ENCODE data around the gene VIPR2.

Gene VIPR2

DNA sequence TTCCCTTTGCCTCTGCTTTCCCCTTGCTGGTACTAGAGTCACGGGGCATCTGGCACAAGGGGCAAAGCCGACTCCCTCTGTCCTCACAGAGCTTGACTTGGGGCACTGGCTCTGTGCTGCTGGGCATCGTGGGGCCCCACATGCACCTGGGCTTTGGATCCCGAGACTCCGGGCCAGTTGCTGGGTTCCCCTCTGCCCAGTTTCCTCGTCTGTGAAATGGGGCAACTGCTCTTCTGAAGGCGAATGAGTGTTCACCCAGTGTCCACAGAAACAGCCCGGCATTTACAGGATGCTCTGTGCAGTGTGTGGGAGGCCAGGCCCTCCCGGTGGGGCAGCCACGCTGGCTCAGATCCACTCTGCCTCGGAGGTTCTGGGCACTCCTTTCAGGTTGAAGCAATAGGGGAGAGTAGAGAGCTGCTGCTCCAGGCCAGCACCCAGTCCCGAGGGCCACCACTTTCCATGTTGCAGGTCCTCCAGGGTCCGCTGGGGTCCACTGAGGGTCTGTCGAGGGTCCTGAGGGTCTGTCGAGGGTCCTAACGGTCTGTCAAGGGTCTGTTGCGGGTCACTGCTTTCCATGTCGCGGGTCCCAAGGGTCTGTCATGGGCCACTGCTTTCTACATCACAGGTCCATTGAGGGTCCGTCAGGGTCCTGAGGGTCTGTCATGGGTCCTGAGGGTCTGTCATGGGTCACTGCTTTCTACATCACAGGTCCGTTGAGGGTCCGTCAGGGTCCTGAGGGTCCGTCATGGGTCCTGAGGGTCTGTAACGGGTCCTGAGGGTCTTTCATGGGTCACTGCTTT, 103.6 kb downstream of the VIPR2 start:
- no peak for DNase-seq (ENCODE audit: low spot score)

DNA sequence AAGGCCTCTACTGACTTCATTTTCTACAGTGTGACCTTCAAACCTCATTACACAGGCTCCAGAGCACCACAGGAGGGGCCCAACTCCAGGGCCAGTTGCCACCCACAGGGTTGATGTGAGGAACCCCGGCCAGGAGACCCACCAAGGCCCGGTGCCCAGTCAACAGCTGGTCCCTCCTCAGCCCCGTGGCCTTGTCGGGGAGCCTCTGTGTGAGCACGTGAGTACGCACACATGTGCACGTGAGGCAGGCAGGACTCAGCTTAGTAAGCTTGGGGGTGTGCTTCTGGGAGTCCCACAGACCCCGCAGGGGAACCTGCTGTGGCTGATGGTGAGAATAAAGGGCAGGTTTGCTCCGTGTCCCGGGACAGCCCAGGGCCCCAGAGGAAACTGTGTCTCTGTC, 104.5 kb downstream of the VIPR2 start:
- no peak for DNase-seq (ENCODE audit: low spot score)

DNA sequence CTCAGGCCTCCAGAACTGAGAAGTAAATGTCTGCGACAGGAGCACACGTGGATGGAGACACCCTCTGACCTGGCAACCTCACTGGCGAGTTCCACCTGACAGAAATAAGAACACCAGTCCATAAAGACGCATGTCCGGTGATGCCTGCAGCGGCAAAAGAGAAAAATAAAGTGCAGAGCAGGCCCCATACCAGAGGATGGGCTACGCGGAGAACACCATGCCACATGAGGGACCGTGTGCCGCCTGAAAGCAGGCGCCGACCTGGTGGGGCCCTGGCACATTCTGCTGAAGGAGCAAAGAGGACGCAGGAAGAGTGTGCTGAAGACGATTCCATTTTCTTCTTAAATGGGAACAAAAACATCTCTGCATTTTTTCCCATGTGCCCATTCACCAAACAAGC, 105.0 kb downstream of the VIPR2 start:
- DNase-seq (ENCODE audit: low spot score), result no peak

DNA sequence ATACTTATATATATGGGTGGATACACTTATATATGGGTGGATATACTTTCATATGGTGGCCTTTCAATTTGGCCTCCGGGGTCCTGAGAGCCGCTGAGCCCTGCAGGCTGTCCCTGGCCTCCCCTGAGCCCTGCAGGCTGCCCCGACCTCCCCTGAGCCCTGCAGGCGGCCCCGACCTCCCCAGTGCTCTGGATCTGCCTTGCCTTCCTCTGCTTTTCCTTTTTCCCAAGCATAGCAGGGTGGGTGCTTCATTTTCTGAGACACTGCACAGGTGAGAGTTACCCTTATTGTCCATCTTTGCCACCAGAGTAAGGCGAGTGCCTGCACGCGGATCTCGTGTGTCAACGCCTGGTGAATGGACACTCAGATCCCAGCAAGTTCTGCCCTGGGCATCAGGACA, 106.6 kb downstream of the VIPR2 start:
- DNase-seq (ENCODE audit: low spot score), result no peak

DNA sequence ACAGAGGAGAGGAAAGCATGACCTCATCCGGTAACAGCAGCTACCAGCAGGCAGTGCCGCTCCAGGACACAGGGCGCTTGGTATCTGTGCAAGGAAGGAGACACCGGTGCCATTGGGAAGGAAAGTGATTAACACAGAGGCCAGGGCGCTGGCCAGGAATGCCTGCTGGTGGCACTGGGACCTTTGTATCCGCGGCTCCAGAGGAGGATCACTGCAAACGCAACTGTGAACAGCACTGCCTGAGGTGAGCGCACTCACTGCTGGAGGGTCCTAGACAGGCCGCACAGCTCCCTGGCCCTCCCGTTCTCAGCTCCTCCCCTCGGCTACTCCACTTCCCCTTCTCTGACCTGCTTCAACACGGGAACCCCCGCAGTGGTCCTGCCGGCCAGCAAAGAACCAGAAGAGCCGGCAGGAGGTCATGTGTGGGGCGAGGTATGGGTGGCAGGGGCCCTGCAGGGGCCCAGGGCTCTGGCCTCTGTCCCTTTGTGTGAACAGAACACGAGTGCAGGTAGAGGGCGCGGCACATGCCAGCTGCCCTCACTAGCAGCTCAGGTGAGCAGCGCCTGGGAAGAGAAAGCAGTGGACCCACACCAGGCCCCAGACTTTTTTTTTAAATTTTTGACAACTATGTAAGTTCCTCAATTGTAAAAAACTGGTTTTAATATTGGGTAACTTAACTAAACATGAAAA, 107.6 kb downstream of the VIPR2 start:
- DNase-seq (ENCODE audit: low spot score), result no peak

DNA sequence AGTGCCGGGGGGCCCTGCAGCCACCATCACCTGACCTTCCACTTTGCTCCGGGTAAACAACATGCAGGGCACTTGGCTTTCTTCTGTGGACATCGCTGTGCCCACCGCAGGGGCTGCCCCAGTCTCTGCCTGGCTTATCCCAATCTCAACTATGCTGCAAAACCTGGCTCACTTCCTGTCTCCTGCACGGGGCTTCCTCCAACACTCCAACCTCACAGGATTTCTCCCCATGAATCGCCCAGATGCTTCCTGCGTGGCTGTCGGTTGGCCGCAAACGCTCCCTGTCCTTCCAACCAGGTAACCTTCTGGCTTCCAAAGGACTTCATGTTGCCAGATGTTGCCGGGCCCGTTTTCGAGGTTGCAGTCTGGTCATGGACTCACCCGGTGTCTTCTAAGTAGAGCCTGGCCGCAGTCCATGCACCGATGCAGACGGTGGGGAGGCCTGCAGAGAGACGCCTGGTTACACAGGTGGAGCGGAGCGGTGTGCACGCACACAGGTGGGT, 109.0 kb downstream of the VIPR2 start:
- no peak for DNase-seq (ENCODE audit: low spot score)

DNA sequence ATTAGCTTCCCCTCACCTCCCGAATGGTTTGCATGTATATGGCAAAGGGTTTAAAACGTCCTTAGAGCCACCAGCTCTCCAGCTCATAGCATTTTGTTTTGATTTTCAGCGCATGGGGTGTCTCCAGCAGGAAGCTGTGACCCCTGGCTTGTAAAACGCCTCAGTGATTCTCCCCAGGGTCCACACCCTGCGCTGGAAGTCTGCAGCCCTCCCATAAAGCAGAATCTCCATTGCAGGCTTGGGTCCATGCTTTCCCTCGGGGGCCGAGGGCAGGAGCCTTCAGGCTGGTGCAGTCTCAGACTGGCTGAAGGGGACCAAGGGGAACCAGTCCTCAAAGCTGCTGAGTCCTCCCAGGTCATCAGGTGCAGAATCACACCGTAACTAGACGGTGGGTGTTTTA, 109.7 kb downstream of the VIPR2 start:
- no peak for DNase-seq (ENCODE audit: low spot score)

DNA sequence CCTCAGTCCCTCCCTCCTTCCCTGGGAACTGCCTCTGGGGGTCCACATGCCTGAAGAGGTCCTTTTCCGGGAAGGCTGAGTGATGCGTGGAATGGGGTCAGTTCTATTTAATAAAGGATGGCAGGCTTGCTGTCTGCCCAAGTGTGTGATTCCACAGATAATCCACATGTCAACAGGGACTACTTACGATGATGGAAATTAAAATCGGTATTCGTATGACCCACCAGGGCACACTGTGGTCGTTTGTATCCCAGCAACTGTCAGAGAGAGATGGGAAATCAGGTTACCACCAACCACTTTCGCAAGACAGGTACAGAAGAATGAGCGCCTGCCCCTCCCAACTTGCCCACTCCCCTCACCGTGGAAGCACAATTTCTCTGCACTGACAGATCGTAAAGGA, 110.3 kb downstream of the VIPR2 start:
- no peak for DNase-seq (ENCODE audit: low spot score)

DNA sequence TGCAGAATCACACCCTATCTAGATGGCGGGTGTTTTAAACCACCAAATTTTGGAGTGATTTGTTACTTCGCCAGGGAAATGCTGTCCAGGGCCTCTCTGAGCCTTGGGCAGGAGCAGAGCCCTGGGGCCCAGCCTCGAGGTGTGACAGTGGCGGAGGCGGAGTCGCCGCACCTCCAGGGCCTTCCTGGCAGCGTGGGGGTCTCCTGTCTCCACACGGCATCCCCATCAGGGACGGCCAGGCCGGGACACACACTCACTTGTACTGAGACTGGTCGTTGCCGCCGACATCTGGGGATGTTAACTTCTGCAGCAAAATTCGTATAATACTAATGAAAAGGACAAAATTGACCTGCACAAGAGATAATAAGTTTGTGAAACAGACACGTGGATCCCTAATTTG, 110.7 kb downstream of the VIPR2 start:
- no peak for DNase-seq (ENCODE audit: low spot score)

DNA sequence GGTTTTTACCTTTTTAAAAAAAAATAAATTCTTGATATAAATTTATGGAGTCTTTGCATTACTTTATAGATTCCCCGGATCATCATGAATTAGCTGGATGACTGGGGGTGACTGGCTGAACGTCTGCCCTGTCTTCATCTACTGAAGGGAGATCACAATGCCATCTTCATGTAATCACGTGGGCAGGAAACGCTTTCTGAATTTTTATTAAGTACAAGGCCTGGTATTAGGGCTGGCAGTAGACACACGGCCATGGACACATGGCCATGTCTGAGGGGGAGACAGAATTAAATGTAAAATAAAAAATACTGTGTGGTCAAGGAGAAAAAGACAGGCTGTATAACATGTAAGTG, 111.2 kb downstream of the VIPR2 start:
- peak; percentile 72 for DNase-seq (ENCODE audit: low spot score)

DNA sequence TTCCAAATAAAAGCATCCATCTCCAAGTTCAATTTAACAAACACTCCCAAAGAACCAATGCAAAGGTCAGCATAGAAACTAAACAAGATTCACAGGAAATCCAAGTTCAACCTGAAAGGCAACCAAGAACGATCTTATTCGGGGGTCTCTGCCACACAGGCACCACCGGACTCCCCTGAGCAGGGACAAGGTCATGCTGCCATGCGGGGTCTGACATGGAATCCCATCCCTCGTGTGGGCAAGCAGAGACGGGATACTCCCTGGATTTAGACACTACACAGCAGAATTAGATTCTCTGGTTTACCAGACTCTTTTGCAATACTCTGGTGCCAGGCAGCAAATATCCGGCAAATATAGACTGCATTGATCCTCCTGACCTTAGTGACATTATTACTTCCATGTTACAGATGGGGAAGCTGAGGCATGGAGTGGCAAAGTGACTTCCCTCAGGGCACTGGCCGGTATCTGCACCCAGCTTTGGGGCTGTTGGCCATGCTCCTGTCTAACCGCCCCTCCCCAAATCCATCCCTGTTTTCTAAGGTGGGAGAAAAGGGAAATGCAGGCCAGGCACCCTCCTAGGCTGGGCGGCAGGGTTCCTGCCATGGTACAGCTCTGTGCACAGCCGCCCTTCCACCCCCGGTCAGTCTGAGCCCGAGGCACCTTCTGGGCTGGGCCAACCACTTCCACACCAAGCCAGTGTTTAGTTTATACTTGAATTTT, 111.8 kb downstream of the VIPR2 start:
- no peak for DNase-seq (ENCODE audit: low spot score)

DNA sequence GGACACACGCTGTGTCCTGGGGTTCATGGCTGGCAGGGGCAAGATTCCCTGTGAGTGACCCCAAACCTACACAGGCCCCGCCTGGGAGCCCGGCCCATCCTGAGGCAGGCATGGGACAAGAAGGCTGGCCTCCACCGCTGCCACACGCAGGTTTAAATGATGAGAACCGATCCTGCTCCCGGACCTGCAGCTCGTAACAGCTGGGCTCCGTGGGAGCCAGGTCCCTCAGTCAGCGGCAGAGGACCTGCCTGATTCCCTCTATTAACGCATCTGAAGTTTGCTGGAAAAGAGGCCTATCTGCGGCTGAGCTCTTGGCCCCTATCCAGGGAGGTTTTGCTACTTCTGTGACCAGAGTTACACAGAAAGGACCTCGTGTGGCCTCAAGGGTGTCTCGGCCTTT, 112.3 kb downstream of the VIPR2 start:
- no peak for DNase-seq (ENCODE audit: low spot score)

DNA sequence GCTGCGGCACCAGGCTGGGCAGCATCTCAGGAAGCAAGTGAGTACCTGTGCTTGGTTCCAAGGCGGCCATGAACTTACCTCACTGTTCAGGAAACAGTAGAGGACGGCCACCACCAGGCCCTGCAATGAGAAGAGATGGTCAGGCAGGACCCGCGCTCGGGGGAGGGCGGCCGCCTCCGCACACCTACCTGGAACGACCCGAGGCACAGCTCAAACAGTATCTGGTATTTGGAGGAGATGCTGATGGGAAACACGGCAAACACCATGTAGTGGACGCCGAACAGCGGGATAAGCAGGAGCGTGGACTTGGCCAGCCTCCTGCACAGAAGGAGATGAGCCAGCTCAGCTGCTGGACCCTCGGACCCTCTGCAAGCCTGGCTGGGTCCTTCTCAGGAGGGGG, 112.9 kb downstream of the VIPR2 start:
- no peak for DNase-seq (ENCODE audit: low spot score)

DNA sequence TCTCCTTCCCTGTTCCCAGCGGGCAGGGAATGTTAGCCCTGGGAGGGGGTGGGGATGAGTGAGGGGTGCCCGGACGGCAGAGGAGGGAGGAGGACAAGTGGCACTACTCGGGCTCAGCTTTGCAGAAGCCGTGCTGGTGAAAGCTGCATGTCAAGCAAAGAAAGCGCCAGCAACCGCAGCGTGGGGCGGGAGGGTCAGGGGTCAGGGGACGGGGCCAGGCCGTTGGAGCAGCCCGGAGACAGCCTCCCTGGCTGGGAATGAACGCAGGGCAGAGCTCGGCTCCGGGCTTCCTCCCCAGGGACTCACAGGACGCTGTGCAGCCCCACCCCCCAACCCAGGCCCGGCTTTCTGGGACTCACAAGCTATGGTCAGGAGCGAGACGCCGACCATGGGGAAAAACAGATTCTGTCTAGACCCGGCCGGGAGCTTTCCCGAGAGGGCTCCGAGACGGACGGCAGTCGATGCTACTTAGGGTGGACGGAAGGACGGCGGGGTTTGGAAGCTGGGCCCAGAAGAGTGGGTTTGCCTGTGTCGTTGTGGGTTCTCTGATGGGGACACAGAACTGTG, 113.4 kb downstream of the VIPR2 start:
- DNase-seq (ENCODE audit: low spot score), result no peak

DNA sequence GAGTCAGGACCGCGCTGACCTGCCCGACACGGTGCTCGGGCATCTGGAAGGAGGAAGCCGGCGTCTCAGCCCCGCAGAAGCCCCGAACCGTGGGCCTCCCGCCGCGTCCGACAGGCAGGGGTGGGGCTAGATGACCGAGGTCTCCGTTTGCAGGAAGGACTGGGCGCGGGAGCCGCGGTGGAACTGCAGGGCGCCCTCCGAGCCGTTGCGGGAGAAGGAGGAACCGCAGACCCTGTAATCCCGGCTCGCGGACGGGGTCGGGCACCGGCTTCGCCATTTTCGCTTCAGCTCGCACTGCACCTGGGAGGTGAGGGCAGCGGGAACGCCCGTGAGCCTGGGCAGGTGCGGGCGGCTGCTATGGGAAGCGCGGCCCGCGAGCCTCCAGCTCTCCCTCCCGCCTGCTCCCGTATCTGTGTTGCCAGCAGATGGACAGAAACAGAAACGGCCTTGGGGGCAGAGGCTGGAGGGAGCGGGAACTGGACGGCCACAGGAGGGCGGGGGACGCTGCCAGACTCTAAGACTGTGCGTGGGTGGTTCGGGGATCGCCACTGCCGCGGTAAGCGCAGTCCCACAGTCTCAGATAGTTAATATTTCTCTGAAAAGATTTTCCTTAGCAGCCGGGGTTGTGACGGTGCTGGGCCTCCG, 114.1 kb downstream of the VIPR2 start:
- no peak for DNase-seq (ENCODE audit: low spot score)

DNA sequence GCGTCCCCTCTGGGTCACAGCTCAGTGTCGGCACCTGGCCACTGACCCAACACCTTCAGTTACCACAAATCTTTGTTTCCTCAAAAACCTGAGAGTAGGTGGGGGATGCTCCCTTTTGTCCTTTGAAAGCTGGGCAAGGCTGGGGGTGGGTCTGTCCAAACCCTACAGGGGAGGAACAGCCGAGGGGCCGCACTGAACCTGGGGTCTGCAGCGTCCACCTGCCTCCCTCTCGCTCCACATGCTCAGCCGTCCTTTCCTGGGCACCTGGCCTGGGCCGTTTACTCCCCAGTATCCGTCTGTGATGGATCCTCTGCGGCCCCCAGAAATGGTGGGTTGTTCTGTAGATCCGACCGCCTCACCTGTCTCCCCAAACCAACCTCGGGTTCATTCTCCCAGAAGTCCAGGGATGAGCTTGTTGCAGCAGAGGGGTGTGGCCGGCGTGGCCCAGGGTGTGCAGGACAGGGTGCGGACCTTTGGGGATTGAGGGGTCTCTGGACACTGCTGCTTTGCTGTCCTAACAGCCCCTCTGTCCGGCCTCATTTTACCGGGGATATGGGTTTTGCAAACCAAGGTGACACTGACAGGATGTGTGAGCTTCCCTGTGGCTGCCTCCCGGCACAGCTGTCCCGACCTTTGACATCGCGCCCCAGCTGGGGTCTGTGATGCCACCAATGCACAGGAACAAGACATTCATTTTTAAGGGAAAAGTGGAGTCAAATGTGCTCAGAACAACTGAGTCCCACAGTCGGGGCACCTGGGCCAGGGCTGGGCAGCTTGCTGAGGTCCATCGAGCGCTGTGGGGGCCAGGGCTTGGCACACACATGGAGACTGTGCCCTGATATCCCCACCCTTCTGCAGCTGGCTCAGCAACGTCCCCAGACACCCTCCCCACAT, 115.9 kb downstream of the VIPR2 start:
- no peak for DNase-seq (ENCODE audit: low spot score)

DNA sequence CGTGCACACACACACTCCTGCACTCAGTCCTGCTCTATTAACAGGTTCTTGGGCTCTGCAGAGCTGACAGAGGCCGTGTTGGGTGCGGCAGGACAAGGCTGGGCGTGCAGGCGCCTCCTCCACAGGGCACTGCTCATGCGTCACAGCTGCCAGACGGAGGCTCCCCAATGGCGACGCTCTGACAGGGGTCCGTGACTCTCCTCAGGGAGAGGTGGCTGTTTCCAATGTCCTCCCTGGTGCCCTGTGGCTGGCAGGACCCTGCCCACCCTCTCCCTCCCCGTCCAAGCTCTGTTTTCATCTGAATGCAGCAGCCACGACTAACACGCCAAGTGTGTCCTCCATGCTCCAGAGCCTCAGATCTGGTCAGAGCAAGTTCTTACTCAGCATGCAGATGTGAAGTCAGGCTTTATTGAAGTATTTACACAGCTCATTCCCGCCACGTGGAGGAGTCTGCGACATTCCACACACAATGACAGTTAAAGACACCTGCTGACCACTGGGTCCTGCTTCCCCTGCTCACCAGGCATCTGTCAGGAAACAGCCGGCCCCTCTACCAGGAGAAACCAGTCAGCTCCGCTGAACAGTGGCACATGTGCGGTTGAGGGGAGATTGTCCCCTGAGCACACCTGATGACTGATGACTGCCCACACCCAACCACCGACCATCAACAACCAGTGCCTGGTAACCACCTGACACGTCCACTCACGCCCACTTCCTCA, 116.7 kb downstream of the VIPR2 start:
- DNase-seq (ENCODE audit: low spot score), result no peak

DNA sequence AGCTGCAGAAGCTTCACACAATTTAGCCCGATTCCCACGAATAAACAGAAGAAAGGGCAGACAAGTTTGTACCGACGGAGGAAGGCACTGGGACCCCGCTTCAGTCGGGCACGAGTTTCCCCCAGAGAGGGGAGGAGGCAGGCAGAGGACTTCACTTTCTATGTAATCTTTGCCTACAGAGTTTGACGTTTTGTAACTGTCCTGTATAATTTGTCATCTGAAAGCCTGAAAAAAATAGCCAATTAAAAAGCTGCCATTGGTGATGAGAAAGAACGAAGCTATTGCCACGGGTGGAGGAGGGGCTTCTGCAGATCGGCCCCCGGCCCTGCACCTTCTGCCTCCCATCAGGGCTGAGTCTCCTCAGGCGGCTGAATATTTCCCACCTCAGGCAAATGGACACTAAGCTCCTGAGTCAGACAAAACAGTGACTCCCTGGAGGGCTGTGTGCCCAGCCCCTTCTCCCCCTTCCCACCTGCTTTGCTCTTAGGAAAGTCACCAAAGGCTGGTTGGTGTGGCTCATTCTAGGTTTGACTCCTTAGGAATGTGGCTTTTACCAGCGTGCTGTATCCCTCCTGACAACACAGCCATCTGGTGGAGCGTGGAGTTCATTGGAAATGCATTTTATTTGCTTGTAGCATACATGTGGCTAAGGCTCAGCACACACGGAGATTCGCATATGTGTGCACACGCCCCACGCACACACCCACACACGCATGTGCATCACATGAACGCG, 117.4 kb downstream of the VIPR2 start:
- DNase-seq (ENCODE audit: low spot score), result no peak

DNA sequence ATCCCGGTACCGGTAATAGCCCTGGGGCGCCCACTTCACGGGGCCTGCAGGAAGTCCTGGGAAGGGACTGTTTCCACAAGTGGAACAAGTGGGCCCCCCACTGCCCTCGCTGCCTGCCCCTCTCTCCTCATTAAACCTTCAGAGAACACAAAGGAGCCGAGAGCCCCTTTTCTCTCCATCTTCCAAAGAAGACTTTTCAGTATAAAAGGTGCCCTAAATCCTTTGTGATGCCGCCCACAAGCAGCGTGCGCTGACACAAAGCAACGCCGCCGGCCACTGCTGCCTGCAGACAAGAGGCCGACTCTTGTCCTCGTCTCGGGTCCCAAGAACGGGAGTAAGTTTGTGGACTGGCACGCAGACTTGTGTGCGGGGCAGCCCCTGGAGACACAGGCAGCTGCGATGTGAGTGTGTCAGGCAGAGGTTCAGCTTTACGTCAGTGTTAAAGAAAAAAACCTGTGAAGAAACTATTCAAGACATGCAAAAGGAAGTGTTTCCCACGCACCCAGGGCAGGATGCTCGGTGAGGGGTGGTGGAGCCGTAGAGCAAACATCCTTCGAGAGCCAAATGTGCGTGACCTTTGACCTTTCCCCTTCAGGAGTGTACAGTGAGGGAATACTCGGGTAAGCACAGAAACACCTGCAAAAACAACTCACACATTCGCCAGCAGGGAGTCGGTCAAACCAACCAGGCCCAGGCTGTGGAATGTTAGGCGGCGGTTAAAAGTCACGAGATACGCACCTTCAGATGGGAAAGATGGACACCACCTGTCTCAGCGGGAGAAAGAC, 118.2 kb downstream of the VIPR2 start:
- no peak for DNase-seq (ENCODE audit: low spot score)
